Coronary artery (tissue), 2 donors: ENCODE results near the gene KATNB1.

Source experiments
- DNase-seq: peaks from one replicate; pipeline ENCODE4 v3.0.0-alpha.2; 2017; ENCODE audit warnings: low spot score
- H3K27ac ChIP-seq, 2 donors: fragments of 200-600 bp; sonication (generic); one replicate each; pipeline ENCODE4 v1.5.1; 2016 to 2019
- H3K4me3 ChIP-seq: fragments of 200-600 bp; sonication (generic); 2 replicates; pipeline ENCODE4 v1.5.1; 2016; ENCODE audit warnings: mild to moderate bottlenecking, moderate library complexity
- TF ChIP-seq, protein P1 (sequence below): fragments of 200-600 bp; sonication (generic); IDR thresholded peaks from one replicate; pipeline ENCODE4 v1.5.1; 2019; ENCODE audit warnings: antibody characterized with exemption

The KATNB1 gene

DNA sequence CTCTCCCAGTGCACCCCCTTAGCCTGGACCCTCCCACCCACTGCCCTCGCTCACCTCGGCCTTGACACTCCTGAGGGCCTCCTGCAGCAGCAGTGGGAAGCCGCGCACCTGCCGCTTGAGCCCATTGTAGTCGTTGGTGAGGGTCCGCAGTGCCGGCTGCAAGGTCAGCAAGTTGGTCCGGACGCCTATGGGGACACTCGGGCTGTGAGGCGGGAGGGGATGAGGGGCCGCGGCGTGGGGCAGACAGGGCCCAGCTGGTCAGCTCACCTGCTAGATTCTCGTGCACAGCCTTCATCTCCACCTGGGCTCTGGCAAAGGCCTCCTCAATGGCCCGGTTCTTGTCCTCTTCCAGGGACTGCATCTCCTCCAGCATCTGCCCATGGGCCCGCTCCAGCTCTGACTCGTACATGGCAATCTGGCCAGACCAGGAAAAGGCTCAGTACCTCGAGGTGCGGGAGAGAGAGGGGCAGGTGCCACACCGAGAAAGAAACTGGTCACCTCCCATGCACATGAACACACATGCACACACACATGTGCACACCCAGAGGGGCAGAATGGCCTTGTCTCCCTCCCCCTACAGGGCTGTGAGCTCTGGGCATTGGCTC is 34.1 kb downstream of the KATNB1 start:
- TF ChIP-seq, protein P1, sequence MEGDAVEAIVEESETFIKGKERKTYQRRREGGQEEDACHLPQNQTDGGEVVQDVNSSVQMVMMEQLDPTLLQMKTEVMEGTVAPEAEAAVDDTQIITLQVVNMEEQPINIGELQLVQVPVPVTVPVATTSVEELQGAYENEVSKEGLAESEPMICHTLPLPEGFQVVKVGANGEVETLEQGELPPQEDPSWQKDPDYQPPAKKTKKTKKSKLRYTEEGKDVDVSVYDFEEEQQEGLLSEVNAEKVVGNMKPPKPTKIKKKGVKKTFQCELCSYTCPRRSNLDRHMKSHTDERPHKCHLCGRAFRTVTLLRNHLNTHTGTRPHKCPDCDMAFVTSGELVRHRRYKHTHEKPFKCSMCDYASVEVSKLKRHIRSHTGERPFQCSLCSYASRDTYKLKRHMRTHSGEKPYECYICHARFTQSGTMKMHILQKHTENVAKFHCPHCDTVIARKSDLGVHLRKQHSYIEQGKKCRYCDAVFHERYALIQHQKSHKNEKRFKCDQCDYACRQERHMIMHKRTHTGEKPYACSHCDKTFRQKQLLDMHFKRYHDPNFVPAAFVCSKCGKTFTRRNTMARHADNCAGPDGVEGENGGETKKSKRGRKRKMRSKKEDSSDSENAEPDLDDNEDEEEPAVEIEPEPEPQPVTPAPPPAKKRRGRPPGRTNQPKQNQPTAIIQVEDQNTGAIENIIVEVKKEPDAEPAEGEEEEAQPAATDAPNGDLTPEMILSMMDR, result no peak
- DNase-seq, result no peak
- no peak overlapping the region for H3K27ac ChIP-seq
- H3K4me3 ChIP-seq, result no peak overlapping the region

DNA sequence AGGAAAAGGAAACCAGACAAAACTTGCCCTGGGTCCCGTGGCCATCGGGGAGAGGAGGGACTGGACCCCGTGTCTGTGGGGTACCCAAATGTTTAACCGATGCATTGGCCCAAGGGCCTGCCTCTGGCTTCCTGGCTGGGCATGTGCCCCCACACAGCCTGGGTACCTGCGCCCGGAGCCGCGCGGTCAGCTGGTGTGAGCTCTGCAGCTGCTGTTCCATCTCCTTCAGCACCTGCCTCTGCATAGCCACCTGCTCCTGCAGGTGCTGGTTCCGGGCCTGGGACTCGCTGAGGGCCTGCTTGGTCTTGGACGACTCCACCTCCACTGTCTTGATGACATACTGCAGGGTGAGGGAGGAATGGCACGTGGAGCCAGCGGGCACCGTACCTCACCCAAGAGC is 34.8 kb downstream of the KATNB1 start:
- H3K27ac ChIP-seq, result no peak overlapping the region
- DNase-seq, result no peak
- H3K4me3 ChIP-seq, result no peak overlapping the region
- TF ChIP-seq, protein P1, result no peak

DNA sequence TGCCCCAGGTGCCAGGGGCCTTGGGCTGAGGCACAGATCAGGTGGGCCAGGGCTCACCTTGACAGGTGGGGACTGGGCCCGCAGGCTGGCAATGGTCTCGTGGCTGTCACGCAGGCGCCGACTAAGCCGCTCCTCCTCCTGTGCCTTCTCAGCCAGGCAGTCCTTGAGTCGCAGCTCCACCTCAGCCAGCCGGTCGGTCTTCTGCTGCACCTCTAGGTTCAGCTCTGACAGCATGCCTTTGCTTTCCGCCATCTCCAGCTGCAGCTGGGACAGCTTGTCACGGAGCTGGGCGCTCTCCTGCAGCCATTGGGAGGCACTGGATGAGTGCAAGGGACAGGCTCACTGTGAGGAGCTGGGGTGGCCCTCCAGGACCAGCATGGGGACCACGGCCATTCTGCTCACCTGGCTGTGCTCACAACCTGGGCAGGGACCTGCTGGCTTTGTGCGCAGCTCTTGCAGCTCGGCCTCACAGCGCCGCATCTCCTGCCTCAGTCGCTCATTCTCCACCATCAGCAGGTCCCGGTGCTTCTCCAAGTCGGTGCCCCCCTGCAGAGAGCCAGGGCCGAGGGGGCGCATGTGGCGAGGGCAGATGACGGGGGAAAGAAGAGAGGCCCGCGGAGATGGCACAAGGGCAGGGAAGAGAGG is 35.7 kb downstream of the KATNB1 start:
- TF ChIP-seq, protein P1, result no peak
- Histone ChIP-seq H3K27ac (no peak overlapping the region), H3K4me3 (no peak overlapping the region)
- no peak for DNase-seq

DNA sequence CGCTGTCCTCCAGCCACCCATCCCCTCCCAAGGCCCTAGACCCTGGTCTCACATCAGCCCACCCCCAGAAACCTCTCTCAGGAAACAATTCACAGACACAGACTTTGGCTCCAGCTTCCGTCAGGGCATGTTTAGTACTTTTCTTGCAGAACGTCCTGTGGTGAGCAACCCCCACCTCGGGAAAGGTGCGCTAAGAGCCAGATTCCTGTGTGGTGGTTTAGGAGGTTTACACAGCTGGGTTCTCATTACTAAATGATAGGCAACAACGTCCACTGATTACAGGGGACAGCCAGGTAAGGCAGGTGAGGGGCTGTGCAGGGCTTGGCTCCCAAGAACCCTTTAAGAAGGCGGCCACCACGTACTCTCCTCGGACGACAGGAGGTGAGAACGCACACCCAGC is 37.4 kb downstream of the KATNB1 start:
- TF ChIP-seq, protein P1, result no peak
- Histone ChIP-seq H3K27ac (no peak overlapping the region), H3K4me3 (no peak overlapping the region)
- DNase-seq, result no peak

DNA sequence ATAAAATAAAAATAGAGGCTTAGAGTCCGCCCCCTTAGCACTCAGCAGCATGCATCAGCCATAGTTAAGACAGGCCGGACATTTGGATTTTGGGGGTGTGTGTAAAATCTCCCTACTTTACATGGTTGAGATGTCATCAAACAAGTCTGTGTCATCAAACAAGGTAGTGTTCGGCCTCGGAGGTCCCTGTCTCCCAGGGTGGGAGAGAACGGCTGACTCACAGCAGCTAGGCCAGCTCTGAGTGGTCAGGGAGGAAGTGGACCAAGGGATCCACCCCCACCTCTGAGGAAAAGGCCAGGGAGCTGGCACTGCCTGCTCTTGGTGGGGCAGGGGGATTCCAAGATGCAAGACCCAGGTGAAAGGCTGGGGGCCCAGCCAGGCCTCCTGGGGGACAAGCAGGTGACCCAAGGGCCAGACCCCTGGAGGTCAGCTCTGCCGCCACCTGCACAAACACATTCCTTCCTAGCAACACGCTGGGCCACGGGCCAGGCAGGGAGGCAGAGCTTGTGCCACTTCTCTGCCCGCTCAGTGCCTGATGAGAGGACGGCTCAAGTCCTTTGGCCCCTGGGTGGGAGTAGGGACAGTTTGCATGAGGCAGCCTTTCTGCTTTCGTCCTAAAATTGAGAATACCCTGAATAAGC is 38.2 kb downstream of the KATNB1 start:
- DNase-seq, result no peak

DNA sequence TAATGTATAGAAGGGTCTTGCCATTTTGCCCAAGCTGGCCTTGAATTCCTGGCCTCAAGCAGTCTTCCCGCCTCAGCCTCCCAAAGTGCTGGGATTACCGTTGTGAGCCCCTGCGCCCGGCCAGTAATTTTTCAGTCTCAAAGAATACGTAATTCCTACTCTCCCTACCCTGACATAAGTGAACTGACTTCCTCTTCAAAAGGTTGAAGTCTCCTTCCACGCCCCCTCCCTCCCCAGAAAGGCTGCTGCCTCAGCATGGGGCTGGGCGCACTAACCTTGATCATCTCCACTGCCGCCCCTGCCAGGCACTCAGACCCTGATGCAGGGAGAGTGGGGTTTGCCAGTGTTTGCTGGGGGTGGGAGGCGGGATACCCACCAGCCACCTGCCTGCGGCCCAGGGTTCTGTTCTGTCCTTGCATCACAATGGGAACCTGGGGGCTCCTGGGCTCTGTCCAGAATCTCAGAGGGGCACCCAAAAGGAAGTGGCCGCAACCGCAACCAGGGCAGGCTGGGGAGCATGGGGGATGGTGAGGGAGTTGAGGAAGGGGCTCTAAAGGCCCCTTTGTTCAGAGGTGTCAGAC is 39.2 kb downstream of the KATNB1 start:
- TF ChIP-seq, protein P1, result no peak
- Histone ChIP-seq H3K27ac (no peak overlapping the region), H3K4me3 (no peak overlapping the region)
- DNase-seq, result no peak

More for the DNA sequence above, 38.2 kb downstream of the KATNB1 start:
- TF ChIP-seq, protein P1, result no peak
- no peak overlapping the region for H3K27ac ChIP-seq
- H3K4me3 ChIP-seq, result no peak overlapping the region
